ENCODE measurements around the gene IL1RL2. TPM values are rescaled to one million over a fixed set of nuclear protein-coding genes. Genes with fewer than 3 reads are reported as not detected.

The IL1RL2 gene
- total RNA-seq, 1 experiment from 2014 or later: not detected

DNA sequence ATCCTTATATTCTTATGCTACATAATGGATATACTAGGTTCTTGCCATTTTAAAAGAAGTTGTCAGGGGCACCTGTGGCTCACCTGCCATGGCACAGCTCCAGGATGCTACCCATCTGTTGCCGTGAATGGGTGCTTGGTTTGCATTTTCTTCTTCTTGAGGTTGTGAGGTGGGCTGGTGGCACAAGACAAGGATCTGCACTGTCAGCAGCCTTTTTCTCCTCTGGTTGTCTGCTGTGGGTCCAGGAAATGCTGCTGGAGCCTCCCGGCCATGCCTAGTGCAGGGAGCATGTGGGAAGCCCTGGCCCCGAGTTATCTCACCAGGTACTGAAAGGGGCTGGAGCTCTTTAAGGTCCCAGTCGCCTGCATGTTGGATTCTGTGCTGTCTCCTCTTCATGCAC lies 41.7 kb upstream of the IL1RL2 start:
- H3K27me3 Mint-ChIP-seq (ENCODE audit: low read depth): peaks cover 39% of the 10 kb centered on the region
- H3K36me3 Mint-ChIP-seq: peaks cover 12% of the 10 kb centered on the region; the same call in 1 of the 2 replicates
- TF ChIP-seq, protein P1, sequence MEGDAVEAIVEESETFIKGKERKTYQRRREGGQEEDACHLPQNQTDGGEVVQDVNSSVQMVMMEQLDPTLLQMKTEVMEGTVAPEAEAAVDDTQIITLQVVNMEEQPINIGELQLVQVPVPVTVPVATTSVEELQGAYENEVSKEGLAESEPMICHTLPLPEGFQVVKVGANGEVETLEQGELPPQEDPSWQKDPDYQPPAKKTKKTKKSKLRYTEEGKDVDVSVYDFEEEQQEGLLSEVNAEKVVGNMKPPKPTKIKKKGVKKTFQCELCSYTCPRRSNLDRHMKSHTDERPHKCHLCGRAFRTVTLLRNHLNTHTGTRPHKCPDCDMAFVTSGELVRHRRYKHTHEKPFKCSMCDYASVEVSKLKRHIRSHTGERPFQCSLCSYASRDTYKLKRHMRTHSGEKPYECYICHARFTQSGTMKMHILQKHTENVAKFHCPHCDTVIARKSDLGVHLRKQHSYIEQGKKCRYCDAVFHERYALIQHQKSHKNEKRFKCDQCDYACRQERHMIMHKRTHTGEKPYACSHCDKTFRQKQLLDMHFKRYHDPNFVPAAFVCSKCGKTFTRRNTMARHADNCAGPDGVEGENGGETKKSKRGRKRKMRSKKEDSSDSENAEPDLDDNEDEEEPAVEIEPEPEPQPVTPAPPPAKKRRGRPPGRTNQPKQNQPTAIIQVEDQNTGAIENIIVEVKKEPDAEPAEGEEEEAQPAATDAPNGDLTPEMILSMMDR (IDR thresholded peaks at IDR 0.05): no peak
- TF ChIP-seq KAT7 (CRISPR knock-in tag; IDR thresholded peaks at IDR 0.05; ENCODE audit: borderline replicate concordance) (no peak), OVOL2 (CRISPR knock-in tag; IDR thresholded peaks at IDR 0.05; ENCODE audit: borderline replicate concordance) (no peak), ETV6 (CRISPR knock-in tag; IDR thresholded peaks at IDR 0.05) (no peak), ZNF671 (CRISPR knock-in tag; IDR thresholded peaks at IDR 0.05) (no peak)
- H3K27ac Mint-ChIP-seq: no peak overlapping the region
- ATAC-seq: no peak
- H3K4me3 Mint-ChIP-seq: no peak overlapping the region
- H3K4me1 Mint-ChIP-seq: peaks cover 17% of the 10 kb centered on the region
- peaks cover 35% of the 10 kb centered on the region for H3K9me3 Mint-ChIP-seq
- ChIA-PET POLR2A (no interaction called here), CTCF (no interaction called here)
- no peak for DNase-seq (ENCODE audit: low spot score)

DNA sequence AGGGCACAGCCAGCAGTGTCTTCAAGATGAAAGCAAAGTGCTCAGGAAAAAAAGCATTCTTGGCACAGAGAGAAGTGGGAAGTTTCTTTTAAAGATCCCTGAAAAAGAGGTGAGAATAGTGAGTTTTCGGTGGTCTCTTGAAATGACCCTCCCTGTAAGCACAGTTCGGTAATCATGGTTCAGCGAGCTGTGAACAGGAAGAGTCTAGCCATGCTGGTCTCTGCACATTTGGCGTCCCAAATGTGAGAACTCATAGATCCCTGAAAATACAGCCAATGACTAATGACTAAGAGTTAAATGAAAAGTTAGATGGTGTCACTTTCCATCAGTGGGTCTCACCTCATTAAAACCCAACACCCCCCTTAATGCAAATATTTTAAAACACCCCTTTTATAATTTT lies 40.9 kb upstream of the IL1RL2 start:
- CTCF ChIA-PET: no interaction called here
- H3K4me1 Mint-ChIP-seq: peaks cover 17% of the 10 kb centered on the region
- peaks cover 30% of the 10 kb centered on the region for H3K27me3 Mint-ChIP-seq (ENCODE audit: low read depth)
- POLR2A ChIA-PET: no interaction called here
- no peak for ATAC-seq
- peaks cover 35% of the 10 kb centered on the region for H3K9me3 Mint-ChIP-seq
- no peak overlapping the region for H3K27ac Mint-ChIP-seq
- DNase-seq (ENCODE audit: low spot score): no peak
- no peak overlapping the region for H3K4me3 Mint-ChIP-seq
- H3K36me3 Mint-ChIP-seq: peaks cover 12% of the 10 kb centered on the region; the same call in 1 of the 2 replicates
- no peak for TF ChIP-seq HMGA2 (CRISPR knock-in tag; IDR thresholded peaks at IDR 0.05)
- no peak for TF ChIP-seq MYBL2 (CRISPR knock-in tag; IDR thresholded peaks at IDR 0.05)
- TF ChIP-seq CREB1 (CRISPR knock-in tag; IDR thresholded peaks at IDR 0.05): no peak
- TF ChIP-seq NFE2L1 (CRISPR knock-in tag; IDR thresholded peaks at IDR 0.05): no peak
- TF ChIP-seq, protein P2, sequence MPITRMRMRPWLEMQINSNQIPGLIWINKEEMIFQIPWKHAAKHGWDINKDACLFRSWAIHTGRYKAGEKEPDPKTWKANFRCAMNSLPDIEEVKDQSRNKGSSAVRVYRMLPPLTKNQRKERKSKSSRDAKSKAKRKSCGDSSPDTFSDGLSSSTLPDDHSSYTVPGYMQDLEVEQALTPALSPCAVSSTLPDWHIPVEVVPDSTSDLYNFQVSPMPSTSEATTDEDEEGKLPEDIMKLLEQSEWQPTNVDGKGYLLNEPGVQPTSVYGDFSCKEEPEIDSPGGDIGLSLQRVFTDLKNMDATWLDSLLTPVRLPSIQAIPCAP (CRISPR knock-in tag; IDR thresholded peaks at IDR 0.05): no peak

DNA sequence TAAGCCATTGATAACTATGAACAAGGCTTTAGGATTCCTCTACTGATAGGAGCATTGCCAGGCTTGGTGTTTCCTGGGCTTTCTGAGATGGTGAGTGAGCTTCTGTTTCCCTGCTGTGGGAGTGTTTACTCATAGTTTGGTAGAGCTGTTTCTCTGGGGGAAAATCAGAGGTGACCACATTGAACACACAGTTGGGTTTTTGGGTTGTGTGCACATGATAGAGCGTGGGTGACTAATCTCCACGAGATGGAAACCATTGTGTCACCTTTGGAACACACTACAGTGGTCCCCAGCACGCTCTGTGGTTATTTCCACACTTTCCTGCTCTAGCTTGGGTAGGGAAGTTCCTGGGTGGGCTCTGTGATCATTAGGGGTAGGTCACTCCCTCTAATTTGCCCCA lies 38.9 kb upstream of the IL1RL2 start:
- peaks cover 14% of the 10 kb centered on the region for H3K27me3 Mint-ChIP-seq (ENCODE audit: low read depth)
- ChIA-PET POLR2A (no interaction called here), CTCF (no interaction called here)
- H3K9me3 Mint-ChIP-seq: peaks cover 35% of the 10 kb centered on the region
- DNase-seq (ENCODE audit: low spot score): no peak
- H3K4me3 Mint-ChIP-seq: no peak overlapping the region
- peaks cover 12% of the 10 kb centered on the region; the same call in 1 of the 2 replicates for H3K36me3 Mint-ChIP-seq
- H3K27ac Mint-ChIP-seq: no peak overlapping the region
- H3K4me1 Mint-ChIP-seq: peaks cover 3% of the 10 kb centered on the region; the same call in 1 of the 2 replicates
- no peak for ATAC-seq
- no peak for TF ChIP-seq ETV6 (CRISPR knock-in tag; IDR thresholded peaks at IDR 0.05)
- no peak for TF ChIP-seq CBFB (CRISPR knock-in tag; IDR thresholded peaks at IDR 0.05; ENCODE audit: low read depth)
- no peak for TF ChIP-seq EMX1 (CRISPR knock-in tag; IDR thresholded peaks at IDR 0.05)
- TF ChIP-seq, protein P3, sequence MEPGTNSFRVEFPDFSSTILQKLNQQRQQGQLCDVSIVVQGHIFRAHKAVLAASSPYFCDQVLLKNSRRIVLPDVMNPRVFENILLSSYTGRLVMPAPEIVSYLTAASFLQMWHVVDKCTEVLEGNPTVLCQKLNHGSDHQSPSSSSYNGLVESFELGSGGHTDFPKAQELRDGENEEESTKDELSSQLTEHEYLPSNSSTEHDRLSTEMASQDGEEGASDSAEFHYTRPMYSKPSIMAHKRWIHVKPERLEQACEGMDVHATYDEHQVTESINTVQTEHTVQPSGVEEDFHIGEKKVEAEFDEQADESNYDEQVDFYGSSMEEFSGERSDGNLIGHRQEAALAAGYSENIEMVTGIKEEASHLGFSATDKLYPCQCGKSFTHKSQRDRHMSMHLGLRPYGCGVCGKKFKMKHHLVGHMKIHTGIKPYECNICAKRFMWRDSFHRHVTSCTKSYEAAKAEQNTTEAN (CRISPR knock-in tag; IDR thresholded peaks at IDR 0.05): no peak
- TF ChIP-seq CREM (CRISPR knock-in tag; IDR thresholded peaks at IDR 0.05): no peak
- TF ChIP-seq, protein P4, sequence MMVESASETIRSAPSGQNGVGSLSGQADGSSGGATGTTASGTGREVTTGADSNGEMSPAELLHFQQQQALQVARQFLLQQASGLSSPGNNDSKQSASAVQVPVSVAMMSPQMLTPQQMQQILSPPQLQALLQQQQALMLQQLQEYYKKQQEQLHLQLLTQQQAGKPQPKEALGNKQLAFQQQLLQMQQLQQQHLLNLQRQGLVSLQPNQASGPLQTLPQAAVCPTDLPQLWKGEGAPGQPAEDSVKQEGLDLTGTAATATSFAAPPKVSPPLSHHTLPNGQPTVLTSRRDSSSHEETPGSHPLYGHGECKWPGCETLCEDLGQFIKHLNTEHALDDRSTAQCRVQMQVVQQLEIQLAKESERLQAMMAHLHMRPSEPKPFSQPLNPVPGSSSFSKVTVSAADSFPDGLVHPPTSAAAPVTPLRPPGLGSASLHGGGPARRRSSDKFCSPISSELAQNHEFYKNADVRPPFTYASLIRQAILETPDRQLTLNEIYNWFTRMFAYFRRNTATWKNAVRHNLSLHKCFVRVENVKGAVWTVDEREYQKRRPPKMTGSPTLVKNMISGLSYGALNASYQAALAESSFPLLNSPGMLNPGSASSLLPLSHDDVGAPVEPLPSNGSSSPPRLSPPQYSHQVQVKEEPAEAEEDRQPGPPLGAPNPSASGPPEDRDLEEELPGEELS (CRISPR knock-in tag; IDR thresholded peaks at IDR 0.05): no peak
- no peak for TF ChIP-seq FOXP1 (CRISPR knock-in tag; IDR thresholded peaks at IDR 0.05; ENCODE audit: borderline replicate concordance)
- TF ChIP-seq, protein P5, sequence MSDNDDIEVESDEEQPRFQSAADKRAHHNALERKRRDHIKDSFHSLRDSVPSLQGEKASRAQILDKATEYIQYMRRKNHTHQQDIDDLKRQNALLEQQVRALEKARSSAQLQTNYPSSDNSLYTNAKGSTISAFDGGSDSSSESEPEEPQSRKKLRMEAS (CRISPR knock-in tag; IDR thresholded peaks at IDR 0.05): no peak
- TF ChIP-seq SMAD3 (CRISPR knock-in tag; IDR thresholded peaks at IDR 0.05; ENCODE audit: borderline replicate concordance): no peak
- no peak for TF ChIP-seq ZNF138 (CRISPR knock-in tag; conservative IDR thresholded peaks at IDR 0.05)
- no peak for TF ChIP-seq RELA (CRISPR knock-in tag; IDR thresholded peaks at IDR 0.05; ENCODE audit: borderline replicate concordance)
- TF ChIP-seq TP53 (CRISPR knock-in tag; IDR thresholded peaks at IDR 0.05): no peak
- TF ChIP-seq, protein P6, sequence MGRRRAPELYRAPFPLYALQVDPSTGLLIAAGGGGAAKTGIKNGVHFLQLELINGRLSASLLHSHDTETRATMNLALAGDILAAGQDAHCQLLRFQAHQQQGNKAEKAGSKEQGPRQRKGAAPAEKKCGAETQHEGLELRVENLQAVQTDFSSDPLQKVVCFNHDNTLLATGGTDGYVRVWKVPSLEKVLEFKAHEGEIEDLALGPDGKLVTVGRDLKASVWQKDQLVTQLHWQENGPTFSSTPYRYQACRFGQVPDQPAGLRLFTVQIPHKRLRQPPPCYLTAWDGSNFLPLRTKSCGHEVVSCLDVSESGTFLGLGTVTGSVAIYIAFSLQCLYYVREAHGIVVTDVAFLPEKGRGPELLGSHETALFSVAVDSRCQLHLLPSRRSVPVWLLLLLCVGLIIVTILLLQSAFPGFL (CRISPR knock-in tag; IDR thresholded peaks at IDR 0.05; ENCODE audit: borderline replicate concordance): no peak
- TF ChIP-seq, protein P1 (IDR thresholded peaks at IDR 0.05): no peak
